HL-60 (cell line): Measurements from ENCODE around the gene NANP.

ENCODE experiments used
- GABPA ChIP-seq: IDR thresholded peaks from 2 replicates; pipeline ENCODE4 v1.6.1; 2012; ENCODE audit warnings: low read depth
- POLR2AphosphoS5 ChIP-seq: IDR thresholded peaks from 2 replicates; pipeline ENCODE4 v1.6.1; 2012; ENCODE audit warnings: low read depth
- SPI1 ChIP-seq: IDR thresholded peaks from 2 replicates; pipeline ENCODE4 v1.6.1; 2012; ENCODE audit warnings: low read depth, mild to moderate bottlenecking, borderline replicate concordance
- TF ChIP-seq, protein P1 (sequence below): IDR thresholded peaks from one replicate; pipeline ENCODE4 v1.5.1; 2011; ENCODE audit warnings: low read length, control low read depth, inconsistent platforms; ENCODE audit not compliant: insufficient read depth
- TF ChIP-seq, protein P2 (sequence below): IDR thresholded peaks from 2 replicates; pipeline ENCODE4 v1.6.1; 2012; ENCODE audit warnings: low read depth; ENCODE audit not compliant: insufficient replicate concordance

DNA sequence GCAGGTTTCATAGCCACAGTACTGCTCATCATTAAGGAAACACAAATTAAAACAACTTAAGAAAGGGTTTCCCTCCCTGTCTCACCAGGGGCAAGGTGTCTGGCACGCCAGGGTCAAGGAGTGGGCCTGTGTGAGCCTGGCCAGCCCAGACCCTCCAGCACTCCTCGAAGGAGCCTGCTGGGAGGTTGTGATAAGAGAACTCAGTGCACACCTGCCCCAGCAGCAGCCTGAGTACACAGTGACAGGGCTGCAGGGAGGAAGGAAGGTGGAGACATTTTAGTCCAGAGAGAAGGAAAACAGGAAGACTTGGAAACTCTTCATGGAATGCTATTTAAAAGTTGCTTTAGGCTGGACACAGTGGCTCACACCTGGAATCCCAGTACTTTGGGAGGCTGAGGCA lies 52.6 kb downstream of the NANP start:
- TF ChIP-seq, protein P1, sequence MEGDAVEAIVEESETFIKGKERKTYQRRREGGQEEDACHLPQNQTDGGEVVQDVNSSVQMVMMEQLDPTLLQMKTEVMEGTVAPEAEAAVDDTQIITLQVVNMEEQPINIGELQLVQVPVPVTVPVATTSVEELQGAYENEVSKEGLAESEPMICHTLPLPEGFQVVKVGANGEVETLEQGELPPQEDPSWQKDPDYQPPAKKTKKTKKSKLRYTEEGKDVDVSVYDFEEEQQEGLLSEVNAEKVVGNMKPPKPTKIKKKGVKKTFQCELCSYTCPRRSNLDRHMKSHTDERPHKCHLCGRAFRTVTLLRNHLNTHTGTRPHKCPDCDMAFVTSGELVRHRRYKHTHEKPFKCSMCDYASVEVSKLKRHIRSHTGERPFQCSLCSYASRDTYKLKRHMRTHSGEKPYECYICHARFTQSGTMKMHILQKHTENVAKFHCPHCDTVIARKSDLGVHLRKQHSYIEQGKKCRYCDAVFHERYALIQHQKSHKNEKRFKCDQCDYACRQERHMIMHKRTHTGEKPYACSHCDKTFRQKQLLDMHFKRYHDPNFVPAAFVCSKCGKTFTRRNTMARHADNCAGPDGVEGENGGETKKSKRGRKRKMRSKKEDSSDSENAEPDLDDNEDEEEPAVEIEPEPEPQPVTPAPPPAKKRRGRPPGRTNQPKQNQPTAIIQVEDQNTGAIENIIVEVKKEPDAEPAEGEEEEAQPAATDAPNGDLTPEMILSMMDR = no peak
- TF ChIP-seq POLR2AphosphoS5 (no peak), GABPA (no peak), SPI1 (no peak)
- TF ChIP-seq, protein P2, sequence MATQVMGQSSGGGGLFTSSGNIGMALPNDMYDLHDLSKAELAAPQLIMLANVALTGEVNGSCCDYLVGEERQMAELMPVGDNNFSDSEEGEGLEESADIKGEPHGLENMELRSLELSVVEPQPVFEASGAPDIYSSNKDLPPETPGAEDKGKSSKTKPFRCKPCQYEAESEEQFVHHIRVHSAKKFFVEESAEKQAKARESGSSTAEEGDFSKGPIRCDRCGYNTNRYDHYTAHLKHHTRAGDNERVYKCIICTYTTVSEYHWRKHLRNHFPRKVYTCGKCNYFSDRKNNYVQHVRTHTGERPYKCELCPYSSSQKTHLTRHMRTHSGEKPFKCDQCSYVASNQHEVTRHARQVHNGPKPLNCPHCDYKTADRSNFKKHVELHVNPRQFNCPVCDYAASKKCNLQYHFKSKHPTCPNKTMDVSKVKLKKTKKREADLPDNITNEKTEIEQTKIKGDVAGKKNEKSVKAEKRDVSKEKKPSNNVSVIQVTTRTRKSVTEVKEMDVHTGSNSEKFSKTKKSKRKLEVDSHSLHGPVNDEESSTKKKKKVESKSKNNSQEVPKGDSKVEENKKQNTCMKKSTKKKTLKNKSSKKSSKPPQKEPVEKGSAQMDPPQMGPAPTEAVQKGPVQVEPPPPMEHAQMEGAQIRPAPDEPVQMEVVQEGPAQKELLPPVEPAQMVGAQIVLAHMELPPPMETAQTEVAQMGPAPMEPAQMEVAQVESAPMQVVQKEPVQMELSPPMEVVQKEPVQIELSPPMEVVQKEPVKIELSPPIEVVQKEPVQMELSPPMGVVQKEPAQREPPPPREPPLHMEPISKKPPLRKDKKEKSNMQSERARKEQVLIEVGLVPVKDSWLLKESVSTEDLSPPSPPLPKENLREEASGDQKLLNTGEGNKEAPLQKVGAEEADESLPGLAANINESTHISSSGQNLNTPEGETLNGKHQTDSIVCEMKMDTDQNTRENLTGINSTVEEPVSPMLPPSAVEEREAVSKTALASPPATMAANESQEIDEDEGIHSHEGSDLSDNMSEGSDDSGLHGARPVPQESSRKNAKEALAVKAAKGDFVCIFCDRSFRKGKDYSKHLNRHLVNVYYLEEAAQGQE = no peak
